Keratinocyte (primary cell): ENCODE data around the gene TUBA4B. TPM values are rescaled to one million over a fixed set of nuclear protein-coding genes. Genes with fewer than 3 reads are reported as not detected.

Source experiments
- DNase-seq: peaks from one replicate; pipeline ENCODE4 v3.0.0-alpha.2; 2011; ENCODE audit warnings: low read depth, missing footprints, low spot score
- FAIRE-seq: peaks from 2 replicates; lab custom pipeline; 2011; peaks lifted over from hg19 to GRCh38; lab: Jason Lieb, UNC
- H2AFZ ChIP-seq: 2 replicates; pipeline ENCODE4 v1.6.0; 2012; ENCODE audit warnings: low read length, control low read depth, inconsistent platforms; ENCODE audit not compliant: control insufficient read depth
- H3K27ac ChIP-seq: 2 replicates; pipeline ENCODE4 v1.5.1; 2011; ENCODE audit warnings: low read length; ENCODE audit not compliant: control insufficient read depth, insufficient read depth
- H3K27me3 ChIP-seq: 3 replicates; pipeline ENCODE4 v1.6.0; 2011; ENCODE audit warnings: low read length; ENCODE audit not compliant: control insufficient read depth, insufficient read depth; ENCODE audit errors: extremely low read depth
- H3K36me3 ChIP-seq, 2 experiments: 2 replicates in 1 of 2; 3 replicates in 1 of 2; pipeline ENCODE4 v1.5.1; 2011; ENCODE audit warnings: low read length in 2 of 2, mild to moderate bottlenecking in 1 of 2; ENCODE audit not compliant: control insufficient read depth in 2 of 2, insufficient read depth in 2 of 2; ENCODE audit errors: extremely low read depth in 1 of 2
- H3K4me1 ChIP-seq: 3 replicates; pipeline ENCODE4 v1.5.1; 2011; ENCODE audit warnings: low read length; ENCODE audit not compliant: control insufficient read depth, insufficient read depth; ENCODE audit errors: extremely low read depth
- H3K4me2 ChIP-seq: 3 replicates; pipeline ENCODE4 v1.6.0; 2011; ENCODE audit warnings: low read depth, low read length; ENCODE audit not compliant: control insufficient read depth, insufficient read depth; ENCODE audit errors: extremely low read depth
- H3K4me3 ChIP-seq, 3 experiments: fragments of 200-600 bp in 1 of 3; sonication (generic) in 1 of 3; 2 replicates in 2 of 3; 3 replicates in 1 of 3; pipeline ENCODE4 v1.5.1; 2011 to 2016; ENCODE audit warnings: low read length in 3 of 3, mild to moderate bottlenecking in 3 of 3, control low read depth in 2 of 3, inconsistent platforms in 1 of 3, low read depth in 1 of 3, mixed read lengths in 1 of 3, mixed run types in 1 of 3, moderate library complexity in 1 of 3; ENCODE audit not compliant: control insufficient read depth in 2 of 3, insufficient read depth in 2 of 3; ENCODE audit errors: extremely low read depth in 1 of 3
- H3K79me2 ChIP-seq: 2 replicates; pipeline ENCODE4 v1.6.0; 2012; ENCODE audit warnings: low read length; ENCODE audit not compliant: control insufficient read depth, insufficient read depth
- H3K9ac ChIP-seq: 3 replicates; pipeline ENCODE4 v1.6.0; 2011; ENCODE audit warnings: low read length; ENCODE audit not compliant: control insufficient read depth, insufficient read depth; ENCODE audit errors: extremely low read depth
- H3K9me1 ChIP-seq: 3 replicates; pipeline ENCODE4 v1.6.0; 2011; ENCODE audit warnings: low read length; ENCODE audit not compliant: control insufficient read depth, insufficient read depth; ENCODE audit errors: extremely low read depth
- H3K9me3 ChIP-seq: 2 replicates; pipeline ENCODE4 v1.5.1; 2012; ENCODE audit warnings: low read depth, low read length; ENCODE audit not compliant: control insufficient read depth
- H4K20me1 ChIP-seq: 3 replicates; pipeline ENCODE4 v1.6.0; 2011; ENCODE audit warnings: low read length; ENCODE audit not compliant: control insufficient read depth, insufficient read depth; ENCODE audit errors: extremely low read depth
- CTCF ChIP-seq, 3 experiments: IDR thresholded peaks in 1 of 3; conservative IDR thresholded peaks in 1 of 3; optimal IDR thresholded peaks in 1 of 3; 2 replicates in 2 of 3; 3 replicates in 1 of 3; pipeline versions ENCODE3 to v1.5.1; 2011; ENCODE audit warnings: low read length in 3 of 3, mild to moderate bottlenecking in 3 of 3, moderate library complexity in 2 of 3, control low read depth in 1 of 3, inconsistent platforms in 1 of 3; ENCODE audit not compliant: insufficient read depth in 2 of 3; ENCODE audit errors: extremely low read depth in 1 of 3
- EZH2 ChIP-seq: IDR thresholded peaks from one replicate; pipeline ENCODE4 v1.6.1; 2012; ENCODE audit warnings: inconsistent platforms, mild to moderate bottlenecking, low read length, moderate library complexity
- dilution Hi-C: fragments of 300-500 bp; cut with MboI; formaldehyde crosslinking; loops from one replicate; pipeline ENCODE4 v1.7.0; 2020; ENCODE audit warnings: low sequenced_read_pairs; ENCODE audit not compliant: extremely low pct_ligation_motif_present
- polyA plus RNA-seq, 5 experiments: library from polyadenylated mRNA; depleted of rRNA in 3 of 5; stranded (reverse) in 3 of 5; stranded (forward) in 1 of 5; unstranded in 1 of 5; fragments of >200 nt; gene quantifications; 1 replicate in 1 of 5; 2 replicates in 3 of 5; 3 replicates in 1 of 5; pipeline versions ENCODE4 v1.2.1 to v1.2.3, GENCODE V29; 2011 to 2012; ENCODE audit warnings: missing spikeins in 2 of 5, low read depth in 1 of 5, low replicate concordance in 1 of 5

Gene TUBA4B
- polyA plus RNA-seq, 1 donor (not counting 4 experiments of a cell fraction or from before 2014, with no cell fraction given) = not detected

DNA sequence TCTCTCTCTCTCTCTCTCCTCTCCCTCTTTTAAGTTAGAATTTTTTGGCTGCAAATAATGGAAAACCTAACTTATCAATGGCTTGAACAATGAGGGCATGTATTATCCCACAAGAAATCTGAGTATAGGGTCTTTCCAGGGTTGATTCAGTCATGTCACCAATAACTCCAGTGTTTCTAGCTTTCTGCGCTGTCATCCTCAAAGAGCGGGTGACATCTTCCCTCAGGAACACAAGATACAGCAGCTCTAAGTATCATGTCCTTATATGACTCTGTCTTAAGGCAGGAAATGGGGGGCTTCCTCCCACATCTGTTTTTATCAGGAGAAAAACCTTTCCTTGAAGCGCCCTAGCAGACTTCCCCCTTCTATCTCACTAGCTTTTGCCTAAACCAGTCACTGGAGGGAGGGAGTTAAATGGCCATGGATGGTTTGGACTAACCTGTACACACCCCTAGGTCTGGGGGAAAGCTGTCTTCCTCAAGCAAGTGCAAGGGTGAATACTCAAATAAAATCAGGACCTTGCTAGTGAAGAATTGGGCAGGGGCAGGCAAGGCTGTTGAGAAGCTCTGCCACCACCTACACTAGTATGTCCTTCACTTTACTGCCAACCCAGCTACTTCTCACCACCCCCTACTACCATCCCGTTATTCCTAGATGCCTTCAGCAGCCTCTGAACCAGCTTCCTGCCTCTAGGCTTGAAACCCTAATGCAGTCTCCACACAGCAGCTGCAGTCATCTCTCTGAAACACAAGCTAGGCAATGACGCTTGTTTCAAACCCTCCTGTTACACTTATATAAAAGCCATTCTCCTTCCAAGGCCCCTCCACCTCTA, 8.2 kb downstream of the TUBA4B start:
- no peak overlapping the region for H3K4me2 ChIP-seq
- dilution Hi-C loops = no loop called here
- no peak overlapping the region for H3K9ac ChIP-seq
- H2AFZ ChIP-seq = no peak overlapping the region
- DNase-seq = no peak
- H3K4me3 ChIP-seq = no peak overlapping the region
- TF ChIP-seq EZH2 (no peak), CTCF (optimal IDR thresholded peaks at IDR 0.05 in 1 of 3, IDR thresholded peaks at IDR 0.05 in 1 of 3, conservative IDR thresholded peaks at IDR 0.05 in 1 of 3; ENCODE audit: extremely low read depth in 1 of 3, insufficient read depth in 2 of 3, low read length in 3 of 3) (no peak)
- no peak for FAIRE-seq
- H3K36me3 ChIP-seq = no peaks in the 10 kb centered on the region
- no peaks in the 10 kb centered on the region for H3K9me1 ChIP-seq
- H3K79me2 ChIP-seq = no peaks in the 10 kb centered on the region
- no peak overlapping the region for H3K27ac ChIP-seq
- H4K20me1 ChIP-seq = no peaks in the 10 kb centered on the region
- no peaks in the 10 kb centered on the region for H3K27me3 ChIP-seq
- no peaks in the 10 kb centered on the region for H3K4me1 ChIP-seq
- no peaks in the 10 kb centered on the region for H3K9me3 ChIP-seq

DNA sequence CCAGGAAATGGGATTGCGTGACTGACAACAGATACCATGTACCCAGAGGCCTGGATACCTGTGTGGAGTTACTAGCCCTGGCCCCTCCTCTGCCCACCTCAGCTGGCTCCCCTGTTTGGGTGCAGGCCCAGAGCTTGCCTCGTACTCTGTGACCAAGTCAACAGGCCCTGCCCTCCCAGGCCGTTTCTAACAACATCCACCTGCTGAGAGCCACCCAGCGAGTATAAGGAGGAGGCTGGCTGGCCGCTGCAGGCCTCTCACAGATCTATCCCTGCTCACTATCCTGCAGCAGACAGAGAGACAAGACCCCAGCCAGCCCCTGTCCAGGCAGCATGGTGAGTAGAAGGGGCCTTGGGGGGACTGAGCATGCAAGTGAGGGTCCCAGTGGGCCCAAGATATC, 13.2 kb downstream of the TUBA4B start:
- dilution Hi-C loops = no loop called here
- no peak overlapping the region for H2AFZ ChIP-seq
- no peak overlapping the region for H3K4me3 ChIP-seq
- TF ChIP-seq EZH2 (no peak), CTCF (optimal IDR thresholded peaks at IDR 0.05 in 1 of 3, IDR thresholded peaks at IDR 0.05 in 1 of 3, conservative IDR thresholded peaks at IDR 0.05 in 1 of 3; ENCODE audit: extremely low read depth in 1 of 3, insufficient read depth in 2 of 3, low read length in 3 of 3) (no peak)
- H3K27ac ChIP-seq = no peak overlapping the region
- H3K9me1 ChIP-seq = no peaks in the 10 kb centered on the region
- H3K79me2 ChIP-seq = no peaks in the 10 kb centered on the region
- no peak for DNase-seq
- FAIRE-seq = no peak
- H3K9me3 ChIP-seq = no peaks in the 10 kb centered on the region
- no peaks in the 10 kb centered on the region for H3K27me3 ChIP-seq
- H3K4me2 ChIP-seq = no peak overlapping the region
- no peaks in the 10 kb centered on the region for H4K20me1 ChIP-seq
- H3K9ac ChIP-seq = no peak overlapping the region
- no peaks in the 10 kb centered on the region for H3K36me3 ChIP-seq
- peaks cover 13% of the 10 kb centered on the region for H3K4me1 ChIP-seq
